IPS DF 6.9 (cell line): ENCODE measurements around the gene RGL4.
"Not testable (repeated sequence)": the region's sequence is repeated elsewhere in the genome, so short reads cannot be mapped to it uniquely, and the experiment has no call there.

ENCODE experiments used
- DNase-seq: peaks from one replicate; pipeline ENCODE4 v3.0.0-alpha.2; 2013; ENCODE audit warnings: low read depth, low spot score
- H3K27ac ChIP-seq: one replicate; pipeline ENCODE4 v1.5.1; 2013; ENCODE audit warnings: low read length, control low read depth
- H3K27me3 ChIP-seq: 2 replicates; pipeline ENCODE4 v1.6.1; 2013; ENCODE audit warnings: mild to moderate bottlenecking, low read length; ENCODE audit not compliant: control insufficient read depth, insufficient read depth
- H3K36me3 ChIP-seq: 2 replicates; pipeline ENCODE4 v1.6.1; 2013; ENCODE audit warnings: low read length; ENCODE audit not compliant: control insufficient read depth, insufficient read depth
- H3K4me1 ChIP-seq: 2 replicates; pipeline ENCODE4 v1.6.1; 2013; ENCODE audit warnings: low read length; ENCODE audit not compliant: control insufficient read depth, insufficient read depth
- H3K4me3 ChIP-seq: 2 replicates; pipeline ENCODE4 v1.5.1; 2013; ENCODE audit warnings: mild to moderate bottlenecking, low read length
- H3K9me3 ChIP-seq: 2 replicates; pipeline ENCODE4 v1.6.1; 2013; ENCODE audit warnings: low read length, inconsistent platforms; ENCODE audit not compliant: control insufficient read depth, insufficient read depth
- WGBS: extraction: QIAGEN DNeasy Blood & Tissue Kit; methylation state at CpG from one replicate; pipeline ENCODE4 v1.1.7; 2013; ENCODE audit warnings: mixed read lengths, missing lambda C conversion rate; ENCODE audit not compliant: insufficient read length, insufficient coverage; 5-methylcytosine and 5-hydroxymethylcytosine counted together

Gene RGL4

DNA sequence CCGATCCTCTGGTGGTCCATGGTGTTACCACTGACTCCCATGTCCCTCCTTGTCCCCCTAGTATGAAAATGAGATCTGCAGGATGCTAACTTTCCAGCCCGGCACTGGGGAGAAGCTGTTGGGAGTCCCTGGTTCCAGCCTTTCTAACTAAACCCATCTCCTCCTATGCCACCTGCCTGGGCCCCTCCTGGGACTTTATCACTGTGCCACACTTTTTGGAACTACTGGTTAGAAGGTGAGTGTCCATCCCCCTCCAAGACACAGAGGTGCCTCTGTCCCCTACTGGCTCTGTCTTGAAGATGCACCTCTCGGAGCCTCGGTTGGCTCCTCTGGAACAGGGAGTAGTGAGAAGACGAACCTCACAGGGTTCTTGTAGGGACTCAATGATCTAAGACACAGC lies at the start of gene RGL4:
TSS of gene RGL4 (plus strand) at position 301 of the 400 bp plus-strand sequence. CDS start 1,018 bp downstream, outside the sequence.
- Histone ChIP-seq H3K4me1 (no peaks in the 10 kb centered on the region), H3K4me3 (no peak within 1 kb of the TSS), H3K27ac (no peak within 1 kb of the TSS), H3K27me3 (no peaks in the 10 kb centered on the region), H3K9me3 (no peaks in the 10 kb centered on the region), H3K36me3 (peaks cover 22% of the 10 kb centered on the region)
- no peak for DNase-seq
- WGBS = no CpG with 5 or more reads among the region's 5 CpGs

DNA sequence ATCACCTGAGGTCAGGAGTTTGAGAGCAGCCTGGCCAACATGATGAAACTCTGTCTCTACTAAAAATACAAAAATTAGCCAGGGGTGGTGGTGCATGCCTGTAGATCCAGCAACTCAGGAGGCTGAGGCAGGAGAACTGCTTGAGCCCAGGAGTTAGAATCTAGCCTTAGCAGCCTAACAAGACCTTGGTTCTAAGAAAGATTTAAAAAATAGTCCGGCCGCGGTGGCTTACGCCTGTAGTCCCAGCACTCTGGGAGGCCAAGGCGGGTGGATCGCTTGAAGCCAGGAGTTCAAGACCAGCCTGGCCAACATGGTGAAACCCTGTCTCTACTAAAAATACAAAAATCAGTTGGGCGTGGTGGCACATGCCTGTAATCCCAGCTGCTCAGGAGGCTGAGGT lies 44.3 kb upstream of the RGL4 start:
- H3K9me3 ChIP-seq, H3K4me3 ChIP-seq, H3K4me1 ChIP-seq, DNase-seq, H3K27me3 ChIP-seq, H3K27ac ChIP-seq, H3K36me3 ChIP-seq: not testable (repeated sequence)
- no CpG with 5 or more reads among the region's 7 CpGs for WGBS

GRCh38 chr22:23649071-23649501 lies 41.7 kb upstream of the RGL4 start:
- Histone ChIP-seq H3K4me3 (no peak overlapping the region), H3K9me3 (no peaks in the 10 kb centered on the region), H3K4me1 (no peaks in the 10 kb centered on the region), H3K27me3 (no peaks in the 10 kb centered on the region), H3K36me3 (0 out of 2 replicates have a peak, but pooled peaks cover 3% of the 10 kb centered on the region), H3K27ac (no peak overlapping the region)
- no peak for DNase-seq
- no CpG with 5 or more reads among the region's 18 CpGs for WGBS

- DNase-seq = no peak
- H3K36me3 ChIP-seq = 0 out of 2 replicates have a peak, but pooled peaks cover 3% of the 10 kb centered on the region
- H3K27me3 ChIP-seq = no peaks in the 10 kb centered on the region
- H3K27ac ChIP-seq = no peak overlapping the region
- no peaks in the 10 kb centered on the region for H3K9me3 ChIP-seq
- WGBS = no CpG with 5 or more reads among the region's 6 CpGs
- H3K4me3 ChIP-seq = no peak overlapping the region
- H3K4me1 ChIP-seq = no peaks in the 10 kb centered on the region
These were observed 39.1 kb upstream of the RGL4 start for GRCh38 chr22:23651676-23652075.

- DNase-seq = no peak
- Histone ChIP-seq H3K27ac (no peak overlapping the region), H3K27me3 (no peaks in the 10 kb centered on the region), H3K36me3 (peaks cover 3% of the 10 kb centered on the region; the same call in 1 of the 2 replicates), H3K4me3 (no peak overlapping the region), H3K4me1 (no peaks in the 10 kb centered on the region), H3K9me3 (no peaks in the 10 kb centered on the region)
- WGBS = no CpG with 5 or more reads among the region's 7 CpGs
These were observed 38.5 kb upstream of the RGL4 start for GRCh38 chr22:23652286-23652685.

- no CpG with 5 or more reads among the region's 8 CpGs for WGBS
- H3K27ac ChIP-seq = no peak overlapping the region
- DNase-seq = no peak
- H3K27me3 ChIP-seq = no peaks in the 10 kb centered on the region
- H3K36me3 ChIP-seq = peaks cover 3% of the 10 kb centered on the region; the same call in 1 of the 2 replicates
- H3K9me3 ChIP-seq = no peaks in the 10 kb centered on the region
- no peak overlapping the region for H3K4me3 ChIP-seq
- H3K4me1 ChIP-seq = no peaks in the 10 kb centered on the region
These were observed 38.1 kb upstream of the RGL4 start for GRCh38 chr22:23652711-23653110.

GRCh38 chr22:23655891-23656475 lies 34.8 kb upstream of the RGL4 start:
- no CpG with 5 or more reads among the region's 6 CpGs for WGBS
- no peaks in the 10 kb centered on the region for H3K9me3 ChIP-seq
- H3K36me3 ChIP-seq = peaks cover 3% of the 10 kb centered on the region; the same call in 1 of the 2 replicates
- no peak overlapping the region for H3K4me3 ChIP-seq
- no peak for DNase-seq
- H3K27ac ChIP-seq = no peak overlapping the region
- H3K4me1 ChIP-seq = no peaks in the 10 kb centered on the region
- H3K27me3 ChIP-seq = no peaks in the 10 kb centered on the region

DNA sequence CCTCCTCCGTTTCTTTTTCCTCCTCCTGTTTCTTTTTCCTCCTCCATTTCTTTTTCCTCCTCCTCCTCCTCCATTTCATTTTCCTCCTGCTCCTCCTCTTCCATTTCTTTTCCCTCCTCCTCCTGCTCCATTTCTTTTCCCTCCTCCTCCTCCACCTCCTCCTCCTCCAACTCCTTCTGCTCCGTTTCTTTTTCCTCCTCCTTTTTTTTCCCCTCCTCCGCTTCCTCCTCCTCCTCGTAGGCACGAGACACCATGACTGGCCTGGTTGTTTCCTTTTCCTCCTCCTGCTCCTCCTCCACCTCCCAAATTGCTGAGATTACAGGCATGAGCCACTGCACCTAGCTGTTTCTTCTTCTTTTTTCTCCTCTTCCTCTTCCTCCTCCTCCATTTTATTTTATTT lies 33.1 kb upstream of the RGL4 start:
- no CpG with 5 or more reads among the region's 5 CpGs for WGBS
- Histone ChIP-seq H3K4me1 (no peaks in the 10 kb centered on the region), H3K27me3 (no peaks in the 10 kb centered on the region; the same call in 1 of the 2 replicates), H3K9me3 (no peaks in the 10 kb centered on the region), H3K27ac (no peak overlapping the region), H3K36me3 (peaks cover 2% of the 10 kb centered on the region; the same call in 1 of the 2 replicates), H3K4me3 (no peak overlapping the region)
- no peak for DNase-seq

GRCh38 chr22:23660381-23660780 lies 30.4 kb upstream of the RGL4 start:
- no CpG with 5 or more reads among the region's 4 CpGs for WGBS
- not testable (repeated sequence) for H3K36me3 ChIP-seq, DNase-seq, H3K27me3 ChIP-seq, H3K27ac ChIP-seq, H3K9me3 ChIP-seq, H3K4me1 ChIP-seq, H3K4me3 ChIP-seq

- H3K36me3 ChIP-seq = no peaks in the 10 kb centered on the region
- H3K27ac ChIP-seq = no peak overlapping the region
- DNase-seq = no peak
- H3K27me3 ChIP-seq = no peaks in the 10 kb centered on the region
- H3K4me1 ChIP-seq = peaks cover 3% of the 10 kb centered on the region; the same call in 1 of the 2 replicates
- WGBS = no CpG with 5 or more reads among the region's 16 CpGs
- H3K4me3 ChIP-seq = no peak overlapping the region
- no peaks in the 10 kb centered on the region for H3K9me3 ChIP-seq
These were observed 20.2 kb upstream of the RGL4 start for GRCh38 chr22:23670378-23671295.
